DND-41 (cell line): Measurements from ENCODE around the gene CRYM.

Source experiments
- EZH2 ChIP-seq: IDR thresholded peaks from 3 replicates; pipeline ENCODE4 v1.6.1; 2012; ENCODE audit warnings: borderline replicate concordance, low read depth, mild to moderate bottlenecking, moderate library complexity, low read length, inconsistent platforms; ENCODE audit not compliant: severe bottlenecking
- TF ChIP-seq, protein P1 (sequence below): IDR thresholded peaks from 2 replicates; pipeline ENCODE4 v1.5.1; 2012; ENCODE audit warnings: borderline replicate concordance, low read length, moderate library complexity, mild to moderate bottlenecking; ENCODE audit not compliant: poor library complexity, severe bottlenecking; ENCODE audit errors: extremely low read depth

DNA sequence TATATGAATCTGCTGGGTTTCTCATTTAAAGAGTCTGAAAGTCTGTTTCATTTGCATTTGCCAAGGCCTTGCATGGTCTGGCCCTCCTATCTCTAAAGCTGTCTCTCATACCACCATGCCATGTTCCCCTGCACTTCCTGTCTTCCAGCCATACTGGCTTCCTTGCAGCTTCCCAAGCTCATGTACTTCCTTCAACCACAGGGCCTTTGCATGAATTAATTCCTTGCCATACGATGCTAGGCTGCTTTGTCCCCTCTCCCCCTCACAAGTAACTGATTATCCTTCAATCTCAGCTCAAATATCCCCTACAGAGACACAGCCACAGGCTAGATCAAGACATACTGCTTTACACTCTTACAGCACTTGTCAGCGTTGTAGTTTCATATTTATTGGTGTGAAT is 5.8 kb downstream of the CRYM start:
- TF ChIP-seq, protein P1, sequence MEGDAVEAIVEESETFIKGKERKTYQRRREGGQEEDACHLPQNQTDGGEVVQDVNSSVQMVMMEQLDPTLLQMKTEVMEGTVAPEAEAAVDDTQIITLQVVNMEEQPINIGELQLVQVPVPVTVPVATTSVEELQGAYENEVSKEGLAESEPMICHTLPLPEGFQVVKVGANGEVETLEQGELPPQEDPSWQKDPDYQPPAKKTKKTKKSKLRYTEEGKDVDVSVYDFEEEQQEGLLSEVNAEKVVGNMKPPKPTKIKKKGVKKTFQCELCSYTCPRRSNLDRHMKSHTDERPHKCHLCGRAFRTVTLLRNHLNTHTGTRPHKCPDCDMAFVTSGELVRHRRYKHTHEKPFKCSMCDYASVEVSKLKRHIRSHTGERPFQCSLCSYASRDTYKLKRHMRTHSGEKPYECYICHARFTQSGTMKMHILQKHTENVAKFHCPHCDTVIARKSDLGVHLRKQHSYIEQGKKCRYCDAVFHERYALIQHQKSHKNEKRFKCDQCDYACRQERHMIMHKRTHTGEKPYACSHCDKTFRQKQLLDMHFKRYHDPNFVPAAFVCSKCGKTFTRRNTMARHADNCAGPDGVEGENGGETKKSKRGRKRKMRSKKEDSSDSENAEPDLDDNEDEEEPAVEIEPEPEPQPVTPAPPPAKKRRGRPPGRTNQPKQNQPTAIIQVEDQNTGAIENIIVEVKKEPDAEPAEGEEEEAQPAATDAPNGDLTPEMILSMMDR: no peak
- no peak for TF ChIP-seq EZH2
